Stimulated activated CD4-positive, alpha-beta T cell treated with anti-CD3 and anti-CD28 coated beads, Interleukin-2, amount 100 ng/mL, for 48 hours (primary cell): ENCODE data around the gene CDK5RAP1.

Source experiments
- DNase-seq, 2 donors: peaks; one replicate each; pipeline ENCODE4 v3.0.0-alpha.2; 2020

The CDK5RAP1 gene

DNA sequence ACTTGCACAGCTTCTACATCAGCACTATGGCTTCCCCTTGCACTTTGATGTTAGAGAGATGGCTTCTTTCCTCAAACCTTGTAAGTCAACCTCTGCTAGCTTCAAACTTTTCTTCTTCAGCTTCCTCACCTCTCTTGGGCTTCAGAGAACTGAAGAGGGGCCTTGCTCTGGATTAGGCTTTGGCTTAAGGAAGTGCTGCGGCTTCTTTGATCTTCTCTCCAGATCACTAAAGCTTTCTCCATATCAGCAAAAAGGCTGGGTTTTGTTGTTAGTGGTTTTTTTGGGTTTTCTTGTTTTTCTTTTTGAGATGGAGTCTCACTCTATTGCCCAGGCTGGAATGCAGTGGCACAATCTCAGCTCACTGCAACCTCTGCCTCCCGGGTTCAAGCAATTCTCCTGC is 24.0 kb downstream of the CDK5RAP1 start:
- no peak for DNase-seq

DNA sequence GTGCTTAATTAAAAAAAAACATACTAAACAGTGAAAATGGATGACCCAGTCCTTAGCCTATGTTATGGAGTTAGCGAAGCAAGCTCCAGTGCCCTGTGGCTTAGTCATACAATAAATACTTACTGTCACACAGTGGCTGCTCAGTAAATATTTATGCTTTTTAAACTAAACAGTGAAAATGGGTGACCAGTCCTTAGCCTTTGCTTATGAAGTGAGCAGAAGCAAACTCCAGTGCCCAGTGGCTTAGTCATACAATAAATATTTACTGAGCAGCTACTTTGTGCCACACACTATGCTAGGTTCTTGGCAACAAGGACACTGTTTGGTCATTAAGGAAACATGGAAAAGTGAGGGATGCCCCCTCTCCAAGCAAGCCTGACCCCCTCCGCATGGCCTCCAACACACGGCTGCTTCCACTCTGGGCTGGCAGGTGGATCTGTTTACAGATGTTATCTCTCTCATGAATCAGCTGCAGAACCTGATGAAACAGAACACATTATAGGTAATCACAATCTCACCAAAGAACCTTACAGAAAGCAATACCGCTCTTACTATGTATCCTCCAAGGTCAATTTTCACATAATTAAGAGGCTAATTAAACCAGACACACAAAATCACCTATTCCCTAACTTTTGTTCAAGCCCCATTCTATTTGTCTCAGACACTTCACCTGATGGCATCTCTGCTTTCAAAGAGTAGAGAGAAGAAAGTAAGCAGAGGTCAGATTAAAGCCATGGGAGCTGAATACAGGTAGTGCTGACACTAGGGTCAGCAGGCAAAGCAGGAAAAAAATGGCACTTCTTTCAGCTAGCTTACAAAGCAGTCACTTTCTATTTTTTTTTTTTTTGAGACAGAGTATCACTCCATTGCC is 27.3 kb downstream of the CDK5RAP1 start:
- DNase-seq, result no peak

DNA sequence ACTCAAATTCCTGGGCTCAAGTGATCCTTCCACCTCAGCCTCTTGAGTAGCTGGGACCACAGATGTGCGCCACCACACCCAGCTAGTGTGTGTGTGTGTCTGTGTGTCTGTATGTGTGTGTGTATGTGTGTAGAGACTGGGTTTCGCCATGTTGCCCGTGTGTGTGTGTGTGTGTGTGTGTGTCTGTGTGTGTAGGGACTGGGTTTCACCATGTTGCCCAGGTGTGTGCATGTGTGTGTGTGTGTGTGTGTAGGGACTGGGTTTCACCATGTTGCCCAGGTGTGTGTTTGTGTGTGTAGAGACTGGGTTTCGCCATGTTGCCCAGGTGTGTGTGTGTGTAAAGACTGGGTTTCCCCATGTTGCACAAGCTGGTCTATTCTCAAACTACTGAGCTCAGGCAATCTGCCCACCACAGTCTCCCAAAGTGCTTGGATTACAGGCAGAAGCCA is 28.3 kb downstream of the CDK5RAP1 start:
- DNase-seq, result no peak

DNA sequence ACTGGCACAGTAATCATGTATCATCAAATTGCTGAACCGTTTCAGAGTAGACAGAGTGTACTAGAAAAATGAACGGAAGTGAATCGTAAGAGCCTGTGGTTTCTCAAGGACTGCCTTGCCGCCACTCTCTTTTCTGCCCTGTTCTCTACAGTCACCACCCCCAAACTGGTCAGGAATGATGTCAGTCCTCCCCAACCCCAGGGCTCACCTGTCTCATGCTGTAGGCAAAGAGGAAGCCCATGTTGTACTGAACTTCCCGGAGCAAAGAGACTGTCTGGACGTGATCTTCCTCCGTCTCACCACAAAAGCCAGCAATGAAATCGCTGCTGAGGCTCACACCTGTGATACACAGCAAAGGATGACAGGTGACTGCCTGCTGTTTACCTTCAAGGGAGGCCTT is 31.0 kb downstream of the CDK5RAP1 start:
- peak; percentile 12 to 16 for DNase-seq

DNA sequence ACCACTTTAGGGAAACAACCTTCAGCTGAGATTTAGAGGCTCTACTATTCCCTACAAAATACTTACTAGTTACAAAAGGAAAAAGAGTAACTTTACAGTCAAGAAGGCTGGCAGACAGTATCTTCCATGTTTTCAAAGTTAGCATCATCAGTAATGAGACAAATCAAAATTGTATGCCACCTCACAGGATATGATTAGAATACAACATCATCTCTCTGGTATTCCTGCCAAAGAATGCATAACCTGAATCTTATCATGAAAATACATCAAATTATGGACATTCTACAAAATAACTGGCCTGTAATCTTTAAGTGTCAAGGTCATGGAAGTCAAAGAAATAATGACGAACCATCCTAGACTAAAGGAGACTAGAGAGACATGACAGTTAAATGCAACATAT is 38.4 kb downstream of the CDK5RAP1 start:
- no peak for DNase-seq

DNA sequence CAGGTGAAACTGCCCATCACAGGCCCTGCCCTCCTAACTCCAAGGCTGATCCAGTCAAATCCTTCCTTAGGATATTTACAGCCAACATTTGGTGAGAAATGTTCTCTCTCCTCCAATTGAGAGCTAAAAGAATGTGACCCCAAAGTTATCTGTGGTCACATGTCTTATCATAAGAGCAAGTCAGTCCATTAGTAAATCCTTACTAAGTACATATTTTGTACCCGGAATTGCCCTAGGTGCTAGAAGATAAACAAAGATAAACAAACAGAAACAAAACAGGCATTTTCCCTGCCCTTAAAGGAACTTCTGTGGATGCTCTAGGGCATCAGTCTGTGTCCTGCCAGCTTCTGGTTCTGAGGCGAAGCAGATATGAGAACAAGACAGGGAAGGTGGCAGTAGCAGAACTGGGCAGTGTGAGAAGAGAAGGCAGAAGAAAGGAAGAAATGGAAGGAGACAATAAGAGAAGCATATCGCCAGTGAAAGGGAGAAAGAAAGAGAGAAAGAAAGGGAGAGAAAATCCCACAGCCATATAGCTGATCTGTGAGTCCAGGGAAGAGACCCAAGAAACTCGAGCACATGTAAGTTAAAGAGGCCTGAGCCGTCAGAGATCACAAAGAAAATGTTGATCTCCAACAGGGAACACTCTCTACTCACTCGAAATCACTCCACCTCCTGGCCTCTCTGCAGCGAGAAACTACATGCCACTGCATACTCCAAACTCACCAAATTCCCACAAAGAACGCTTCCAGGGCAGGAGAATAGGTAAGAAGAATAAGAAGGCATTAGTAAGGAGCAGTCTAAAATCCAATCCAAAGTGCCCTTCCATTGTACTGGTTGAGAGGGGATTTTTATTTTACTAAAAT is 41.7 kb downstream of the CDK5RAP1 start:
- DNase-seq, result no peak

DNA sequence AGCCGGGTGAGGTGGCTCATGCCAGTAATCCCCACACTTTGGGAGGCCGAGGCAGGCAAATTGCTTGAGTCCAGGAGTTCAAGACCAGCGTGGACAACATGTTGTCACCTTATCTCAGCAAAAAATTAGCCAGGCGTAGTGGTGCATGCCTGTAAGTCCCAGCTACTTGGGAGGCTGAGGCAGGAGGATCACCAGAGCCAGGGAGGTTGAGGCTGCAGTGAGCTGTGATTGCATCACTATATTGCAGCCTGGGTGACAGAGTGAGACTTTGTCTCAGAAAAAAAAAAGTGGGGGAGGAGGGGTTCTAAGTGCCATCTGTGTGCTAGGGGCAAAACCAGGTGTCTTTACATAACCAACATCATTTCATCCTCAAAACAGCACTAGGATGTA is 48.3 kb downstream of the CDK5RAP1 start:
- DNase-seq, result no peak

DNA sequence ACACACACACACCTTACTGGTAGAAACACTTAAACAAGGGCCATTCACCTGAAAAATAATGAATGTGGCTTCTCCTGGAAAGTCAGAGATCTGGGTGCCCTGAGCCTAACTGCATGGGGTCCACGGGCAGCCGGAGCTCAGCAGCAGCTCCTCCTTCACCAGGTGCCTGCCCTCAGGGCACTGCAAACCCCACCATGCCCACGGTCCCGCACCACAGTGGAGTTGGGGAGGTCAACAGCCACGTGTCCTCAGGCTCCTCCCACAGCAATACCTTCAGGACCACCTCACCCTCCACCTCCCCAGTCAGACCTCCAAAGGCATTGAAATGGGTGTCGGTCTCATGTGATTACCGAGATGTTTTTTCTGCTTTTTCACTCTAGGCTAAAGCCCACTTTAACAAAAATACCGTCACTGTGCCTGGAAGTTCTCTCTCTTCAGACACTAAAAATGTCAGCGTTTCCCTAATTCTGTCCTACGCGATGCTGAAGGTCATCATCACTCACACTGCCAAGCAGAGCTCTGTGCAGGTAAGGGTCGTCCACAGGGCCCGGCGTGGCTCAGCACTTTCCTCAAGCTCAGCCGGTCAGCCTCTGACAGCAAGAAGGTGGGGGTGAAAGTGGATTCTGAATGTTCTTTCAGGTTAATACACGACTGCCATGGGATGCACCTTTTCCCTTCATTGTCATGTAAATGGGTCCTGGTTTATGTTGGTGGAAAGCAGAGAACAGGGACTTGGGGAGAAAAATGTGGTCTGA is 48.9 kb downstream of the CDK5RAP1 start:
- DNase-seq, result no peak

DNA sequence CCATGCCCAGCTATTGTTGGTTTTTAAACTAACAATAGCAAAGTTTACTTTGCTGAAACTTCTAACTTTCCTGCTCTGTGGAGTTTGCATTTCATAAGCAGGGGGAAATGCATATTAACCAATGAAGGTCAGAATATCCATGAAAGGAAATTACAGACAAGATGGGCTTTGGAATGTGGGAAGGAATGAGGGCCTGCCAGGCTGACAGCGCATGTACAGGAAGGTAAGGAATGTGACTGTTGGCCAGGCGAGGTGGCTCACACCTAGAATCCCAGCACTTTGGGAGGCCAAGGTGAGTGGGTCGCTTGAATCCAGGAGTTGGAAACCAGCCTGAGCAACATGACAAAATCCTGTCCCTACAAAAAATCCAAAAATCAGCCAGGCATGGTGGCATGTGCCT is 49.6 kb downstream of the CDK5RAP1 start:
- no peak for DNase-seq

DNA sequence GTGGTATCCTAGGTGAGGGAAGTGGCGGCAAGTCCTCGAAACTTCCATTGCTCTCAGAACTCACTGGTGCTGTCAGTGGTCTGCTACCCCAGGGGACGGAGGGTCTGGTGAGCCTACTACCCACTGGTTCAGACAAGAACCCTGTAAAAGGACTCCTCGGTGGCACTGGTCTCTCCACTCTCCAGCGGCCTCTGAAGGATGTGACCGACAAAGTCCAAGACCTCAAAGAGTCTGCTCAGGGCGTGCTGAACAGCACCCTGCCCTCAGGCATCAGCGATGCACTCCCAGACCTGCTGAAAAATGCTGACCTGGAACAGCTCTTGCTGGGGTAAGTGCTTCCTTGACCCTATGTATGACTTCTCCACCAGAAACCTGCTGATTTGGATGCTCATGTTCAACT is 51.8 kb downstream of the CDK5RAP1 start:
- no peak for DNase-seq

DNA sequence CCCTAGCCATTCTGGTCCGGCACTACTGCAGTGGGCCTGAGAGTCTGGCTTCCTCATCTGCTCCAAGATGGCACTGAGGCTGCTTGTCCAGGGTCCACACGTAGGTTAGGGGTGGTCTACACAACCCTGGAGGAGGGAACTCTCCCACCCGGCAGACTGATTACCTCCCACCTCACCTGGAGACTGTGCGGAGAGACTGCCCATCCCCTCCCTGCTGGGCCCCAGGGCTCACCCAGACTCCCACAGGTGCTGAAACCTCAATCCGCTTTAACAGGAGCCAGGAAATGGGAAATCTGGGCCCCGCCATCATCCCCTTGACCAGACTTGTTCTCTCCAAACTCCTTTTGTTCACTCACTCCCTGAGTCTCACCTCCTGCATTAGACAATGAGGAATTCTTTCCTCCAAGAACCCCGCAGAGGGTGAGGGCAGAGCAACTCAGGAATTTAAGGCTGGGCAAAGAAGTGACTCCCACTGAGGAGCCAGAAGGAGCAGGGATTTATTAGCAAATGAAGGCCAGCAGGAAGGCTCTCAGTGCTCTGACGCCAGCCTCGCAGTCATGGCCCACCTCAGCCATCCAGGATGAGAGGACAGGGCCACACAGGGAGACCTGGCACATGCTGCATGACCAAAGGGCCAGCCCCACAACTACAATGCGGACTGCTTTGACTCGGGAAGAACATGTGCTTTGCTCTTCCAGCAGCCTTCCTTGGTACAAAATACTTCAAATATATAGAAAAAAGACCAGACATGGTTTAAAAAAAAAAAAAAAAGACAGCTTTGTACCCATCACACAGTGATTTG is 53.0 kb downstream of the CDK5RAP1 start:
- no peak for DNase-seq

DNA sequence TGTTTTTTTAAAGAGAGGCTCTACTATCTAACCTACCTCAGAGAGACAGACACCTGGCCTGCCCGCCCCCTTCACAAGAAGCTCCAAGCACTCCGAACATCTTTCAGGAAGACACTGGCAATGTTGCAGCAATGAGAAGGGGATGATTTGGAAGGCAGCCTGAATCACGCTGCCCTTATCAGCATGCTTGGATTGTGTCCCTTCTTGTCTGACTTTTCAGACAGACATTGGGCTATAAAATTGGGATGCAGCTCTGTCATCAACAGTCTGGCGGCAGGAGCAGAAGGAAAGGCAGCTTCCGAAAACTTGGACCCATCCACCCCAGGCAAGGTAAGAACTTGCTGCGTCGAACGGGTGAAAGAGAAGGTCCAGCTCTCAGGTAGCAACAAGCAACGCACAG is 56.0 kb downstream of the CDK5RAP1 start:
- no peak for DNase-seq

DNA sequence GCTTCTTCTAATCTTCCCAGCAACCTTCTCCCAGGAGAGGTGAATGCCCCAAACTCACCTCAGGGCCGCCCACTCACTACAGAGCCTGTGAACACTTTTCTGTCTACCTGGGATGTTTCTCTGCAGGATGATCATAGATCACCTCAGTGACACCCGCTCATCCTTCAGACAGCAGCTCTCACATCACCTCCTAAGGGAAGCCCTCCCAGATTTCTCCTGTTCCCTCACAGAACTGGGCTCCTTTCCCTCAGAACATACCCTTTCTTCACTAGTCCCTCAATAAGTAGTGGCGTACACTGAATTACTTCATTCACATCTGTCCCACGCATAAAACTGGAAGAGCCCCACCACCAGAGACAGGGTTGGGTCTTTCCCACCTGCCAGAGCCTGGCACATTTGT is 57.8 kb downstream of the CDK5RAP1 start:
- no peak for DNase-seq

DNA sequence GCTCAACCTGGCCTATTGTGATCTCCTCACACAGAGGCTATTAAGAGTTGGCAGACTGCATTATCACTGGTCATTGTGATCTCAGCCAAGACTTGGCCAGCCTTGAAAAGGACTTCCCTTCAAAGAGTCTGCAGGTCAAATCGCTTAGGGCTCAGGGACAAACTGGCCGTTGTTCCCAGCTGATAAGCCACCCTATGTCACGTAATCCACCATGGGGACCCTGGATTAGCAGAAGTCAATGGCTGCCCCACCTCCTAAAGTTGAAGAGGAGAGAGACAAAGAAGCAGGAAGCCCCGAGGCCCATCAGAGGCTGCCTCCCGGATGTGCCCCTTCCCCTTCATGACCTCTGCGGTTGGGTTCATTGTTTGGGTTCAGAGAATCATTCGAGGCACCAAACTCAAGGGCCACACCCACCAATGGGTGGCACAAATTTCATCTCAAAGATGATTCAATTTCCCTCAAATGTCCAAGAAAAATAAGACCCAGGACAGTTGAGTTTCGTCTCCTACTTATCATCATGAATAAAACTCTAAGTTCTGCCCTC is 61.7 kb downstream of the CDK5RAP1 start:
- DNase-seq, result no peak

DNA sequence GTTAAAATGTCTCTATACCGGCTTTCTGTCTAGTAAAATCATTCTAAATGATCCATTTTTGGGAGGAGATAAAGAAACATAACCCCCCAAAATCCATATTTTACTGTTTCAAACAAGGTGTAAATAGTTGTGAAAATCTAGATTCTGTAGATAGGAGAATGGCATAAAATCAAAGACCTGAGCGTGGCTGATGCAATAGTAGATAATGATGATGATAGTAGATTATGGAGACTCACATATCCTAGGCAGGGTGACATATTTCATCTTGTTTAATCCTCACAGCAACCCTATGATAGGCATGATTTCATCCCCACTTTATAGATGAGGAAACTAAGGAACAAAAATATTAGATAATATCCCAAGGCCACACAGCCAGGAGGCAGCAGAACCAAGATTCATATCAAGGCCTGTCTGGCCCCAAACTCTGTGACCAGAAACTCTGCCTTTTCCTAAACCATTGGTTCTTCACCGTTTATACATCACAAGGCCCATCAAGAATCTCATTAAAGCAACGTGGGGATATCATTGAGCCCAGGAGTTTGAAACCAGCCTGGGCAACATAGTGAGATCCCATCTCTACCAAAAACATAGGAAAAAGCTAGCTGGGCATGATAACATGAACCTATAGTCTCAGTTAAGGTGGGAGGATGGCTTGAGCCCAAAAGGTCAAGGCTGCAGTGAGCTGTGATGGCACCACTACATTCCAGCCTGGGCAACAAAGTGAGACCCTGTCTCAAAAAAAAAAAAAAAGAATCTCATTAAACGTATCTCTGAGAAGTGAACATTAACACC is 62.7 kb downstream of the CDK5RAP1 start:
- no peak for DNase-seq

DNA sequence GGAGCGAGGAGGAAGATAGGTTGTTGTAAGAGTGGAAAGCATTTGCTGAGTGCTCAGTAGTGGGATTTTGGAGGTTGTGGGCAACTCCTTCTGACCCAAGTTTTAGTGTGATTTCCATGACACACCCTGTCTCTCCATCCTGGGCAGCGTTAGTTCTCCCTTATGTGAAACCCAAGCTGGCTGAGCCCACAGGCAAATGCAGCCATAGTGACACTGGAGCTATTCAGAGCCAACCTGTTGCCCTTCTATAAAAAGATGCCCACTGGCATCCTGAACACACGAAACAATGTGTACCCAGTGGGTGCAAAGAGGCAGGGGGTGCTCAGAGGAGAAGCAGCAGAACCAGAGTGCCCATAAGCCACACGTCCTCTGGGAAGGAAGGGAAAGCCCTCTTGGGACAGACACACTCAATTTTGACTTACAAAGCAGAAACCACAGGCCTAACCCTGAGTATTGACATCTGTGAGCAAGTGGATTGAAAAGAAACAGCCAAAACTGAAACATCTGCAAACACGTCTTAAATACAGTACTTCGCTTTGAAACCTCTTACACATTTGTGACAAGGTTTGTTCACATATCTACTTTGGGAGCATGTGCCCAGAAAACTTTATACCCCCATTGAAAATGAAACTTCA is 63.7 kb downstream of the CDK5RAP1 start:
- DNase-seq, result no peak

DNA sequence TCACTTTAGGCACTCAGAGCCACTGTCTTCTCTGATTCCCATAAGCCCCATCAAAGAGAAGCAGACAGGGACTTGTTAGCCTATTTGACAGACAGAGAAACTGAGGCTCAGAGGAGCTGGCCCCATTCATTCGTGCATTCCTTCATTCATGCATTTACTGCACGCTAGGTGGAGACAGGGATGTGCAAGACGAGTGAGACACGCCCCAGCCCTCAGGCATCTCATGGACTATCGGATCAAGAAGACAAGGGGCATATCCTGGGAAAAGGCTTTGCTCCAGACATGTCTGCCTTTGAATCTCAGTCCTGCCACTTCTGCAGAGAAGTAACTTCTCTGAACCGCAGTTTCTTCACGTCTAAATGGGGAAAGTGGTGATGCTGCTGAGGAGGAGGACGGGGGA is 64.2 kb downstream of the CDK5RAP1 start:
- no peak for DNase-seq

DNA sequence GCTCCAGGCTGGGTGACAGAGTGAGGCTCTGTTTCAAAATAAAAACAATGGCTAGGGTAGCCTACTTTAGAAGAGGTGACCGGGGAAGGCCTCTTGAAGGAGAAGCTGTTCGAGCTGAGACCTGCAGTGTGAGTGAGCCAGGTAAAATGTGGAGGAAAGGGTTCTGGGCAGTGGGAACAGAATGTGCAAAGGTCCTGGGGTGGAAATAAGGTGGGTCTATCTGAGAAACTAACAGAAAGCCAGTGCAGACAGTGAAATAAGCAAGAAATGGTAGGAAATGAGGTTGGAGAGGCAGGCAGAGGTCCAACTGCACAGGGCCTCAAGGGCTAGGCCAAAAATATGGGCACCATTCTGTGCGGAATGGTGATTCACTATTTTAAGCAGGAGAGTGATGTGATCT is 64.9 kb downstream of the CDK5RAP1 start:
- no peak for DNase-seq

DNA sequence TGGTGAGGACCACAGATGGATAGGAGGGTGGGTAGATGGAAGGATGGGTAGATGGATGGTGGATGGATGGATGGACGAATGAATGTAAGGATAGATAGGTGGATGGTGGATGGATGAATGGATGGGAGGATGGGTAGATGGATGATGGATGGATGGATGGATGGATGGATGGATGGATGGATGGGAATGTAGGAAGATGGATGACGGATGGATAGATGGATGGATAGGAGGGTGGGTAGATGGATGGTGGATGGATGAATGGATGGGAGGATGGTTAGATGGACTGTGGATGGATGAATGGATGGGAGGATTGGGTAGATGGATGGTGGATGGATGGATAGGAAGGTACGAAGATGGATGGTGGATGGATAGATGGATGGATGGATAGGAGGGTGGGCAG is 67.2 kb downstream of the CDK5RAP1 start:
- DNase-seq, result no peak

DNA sequence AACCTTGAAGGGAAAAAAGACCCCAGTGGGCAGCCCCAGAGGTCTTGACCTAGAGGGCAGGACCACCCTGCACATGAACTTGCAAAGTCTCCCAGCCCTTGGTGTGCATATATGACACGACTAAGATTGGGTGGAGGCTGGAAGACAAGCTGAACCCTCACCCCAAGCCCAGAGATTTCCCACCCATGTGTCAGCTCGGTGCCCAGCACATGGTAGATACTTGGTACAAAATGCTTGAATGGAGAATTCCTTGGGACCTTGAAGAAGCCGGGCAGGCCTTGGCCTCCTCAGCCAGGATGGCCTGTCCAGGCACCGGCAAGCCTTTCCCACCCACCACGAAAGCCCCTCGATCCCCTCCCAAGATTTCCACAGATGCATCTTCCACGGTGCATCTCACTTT is 67.7 kb downstream of the CDK5RAP1 start:
- DNase-seq, result no peak
